Ectodermal cell (in vitro differentiated cells): ENCODE data around the gene POLE4.

Experiments used
- H3K27ac ChIP-seq: 2 replicates; pipeline ENCODE4 v1.7.0; 2013; ENCODE audit warnings: mild to moderate bottlenecking, low read depth, low read length; ENCODE audit not compliant: insufficient read depth, poor library complexity, severe bottlenecking
- H3K27me3 ChIP-seq: 2 replicates; pipeline ENCODE4 v1.7.0; 2013; ENCODE audit warnings: mild to moderate bottlenecking, low read length; ENCODE audit not compliant: insufficient read depth, control insufficient read depth, poor library complexity, severe bottlenecking
- H3K36me3 ChIP-seq: one replicate; pipeline ENCODE4 v1.7.0; 2013; ENCODE audit warnings: low read length; ENCODE audit not compliant: control insufficient read depth, insufficient read depth
- H3K4me1 ChIP-seq: one replicate; pipeline ENCODE4 v1.7.0; 2013; ENCODE audit warnings: low read length; ENCODE audit not compliant: control insufficient read depth, insufficient read depth
- H3K4me3 ChIP-seq: 2 replicates; pipeline ENCODE4 v1.7.0; 2013; ENCODE audit warnings: low read depth, low read length, control low read depth; ENCODE audit not compliant: insufficient read depth
- H3K9me3 ChIP-seq: 2 replicates; pipeline ENCODE4 v1.7.0; 2013; ENCODE audit warnings: mild to moderate bottlenecking, low read length, moderate library complexity; ENCODE audit not compliant: control insufficient read depth
- WGBS, 2 experiments: methylation state at CpG; one replicate each; pipeline ENCODE4 v1.1.7; 2013; ENCODE audit warnings: missing lambda C conversion rate in 2 of 2; 5-methylcytosine and 5-hydroxymethylcytosine counted together

POLE4 gene

DNA sequence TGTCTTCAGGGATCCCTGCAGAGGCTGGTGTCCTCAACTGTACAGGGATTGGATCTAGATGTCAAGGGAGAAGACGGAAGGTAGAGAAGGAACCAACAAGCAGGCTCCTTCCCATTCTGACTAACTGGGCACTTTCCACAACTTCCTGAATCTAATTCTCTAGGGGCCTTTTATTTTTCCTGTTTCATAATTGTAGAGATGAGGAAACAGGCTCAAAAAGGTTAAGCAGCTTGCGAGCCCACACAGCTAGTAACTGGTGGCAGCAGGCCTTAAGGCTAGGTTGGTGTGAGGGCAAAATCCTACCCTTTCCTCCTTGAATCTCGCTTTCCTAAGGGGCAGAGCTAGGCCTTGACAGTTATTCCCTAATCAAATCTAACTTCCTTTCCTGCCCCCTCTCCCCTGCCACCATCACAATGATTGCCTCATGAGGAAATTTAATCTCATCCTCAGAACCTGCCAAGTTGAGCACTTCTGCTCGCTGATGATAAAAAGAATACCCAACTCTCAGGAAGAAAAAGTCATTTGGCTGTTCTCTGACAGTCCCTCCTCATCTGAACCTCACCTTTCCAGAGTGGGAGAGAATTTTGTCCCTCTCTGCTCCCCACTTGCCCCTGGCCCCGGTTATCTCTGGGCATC, 35.7 kb upstream of the POLE4 start:
- Histone ChIP-seq H3K4me1 (peaks cover 10% of the 10 kb centered on the region), H3K36me3 (no peaks in the 10 kb centered on the region), H3K27ac (no peak overlapping the region), H3K4me3 (no peak overlapping the region), H3K9me3 (no peaks in the 10 kb centered on the region), H3K27me3 (peaks cover 4% of the 10 kb centered on the region)
- WGBS, 2 experiments, result 95 to 99% methylated on average over 5 of the region's 5 CpGs

- no peaks in the 10 kb centered on the region for H3K9me3 ChIP-seq
- no peak overlapping the region for H3K4me3 ChIP-seq
- WGBS, 2 experiments, result 92 to 94% methylated on average over 11 of the region's 11 CpGs
- no peak overlapping the region for H3K27ac ChIP-seq
- H3K36me3 ChIP-seq, result no peaks in the 10 kb centered on the region
- peaks cover 10% of the 10 kb centered on the region for H3K4me1 ChIP-seq
- H3K27me3 ChIP-seq, result peaks cover 4% of the 10 kb centered on the region
Observed at GRCh38 chr2:74924463-74925265, 33.8 kb upstream of the POLE4 start.

- no peak overlapping the region for H3K4me3 ChIP-seq
- 45 to 50% methylated on average over 2 of the region's 2 CpGs for WGBS, 2 experiments
- peaks cover 10% of the 10 kb centered on the region for H3K4me1 ChIP-seq
- no peaks in the 10 kb centered on the region for H3K36me3 ChIP-seq
- no peaks in the 10 kb centered on the region for H3K9me3 ChIP-seq
- no peaks in the 10 kb centered on the region for H3K27me3 ChIP-seq
- H3K27ac ChIP-seq, result no peak overlapping the region
Observed at GRCh38 chr2:74925361-74925786, 33.1 kb upstream of the POLE4 start.

- WGBS, 2 experiments, result 90 to 92% methylated on average over 5 of the region's 5 CpGs
- no peaks in the 10 kb centered on the region for H3K36me3 ChIP-seq
Observed at GRCh38 chr2:74927621-74928020, 30.8 kb upstream of the POLE4 start.

DNA sequence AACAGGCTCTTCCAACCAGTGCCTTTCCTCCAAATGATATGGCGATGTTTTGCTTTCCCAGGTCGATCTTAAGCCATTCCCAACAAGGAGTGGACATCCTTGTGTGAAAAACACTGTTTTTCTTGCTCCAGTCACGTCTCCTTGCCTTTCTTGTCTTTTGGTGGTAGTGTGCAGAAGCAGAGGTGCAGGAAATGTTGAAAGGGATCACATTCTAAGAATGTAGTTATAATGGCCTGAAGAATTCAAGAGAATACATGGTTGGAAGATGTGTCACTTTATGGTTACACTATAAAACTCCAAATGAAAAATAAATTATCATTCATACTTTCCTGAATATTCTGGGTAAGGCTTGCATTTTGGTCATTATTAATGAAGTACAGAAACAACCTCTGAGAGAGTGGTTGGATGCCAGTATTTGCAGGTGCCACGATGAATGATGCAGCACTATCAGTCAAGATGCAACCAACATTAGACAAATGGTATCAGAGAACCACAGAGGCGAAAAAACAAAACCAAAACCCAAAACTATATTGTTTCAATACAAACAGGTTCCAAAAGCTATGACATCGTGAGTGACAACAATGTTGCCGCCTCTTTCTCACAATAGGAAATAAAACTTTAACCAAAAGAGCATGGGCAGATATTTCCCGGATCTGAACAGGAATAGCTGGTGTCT, 27.5 kb upstream of the POLE4 start:
- no peak overlapping the region for H3K4me3 ChIP-seq
- 91 to 94% methylated on average over 7 to 8 of the region's 8 CpGs for WGBS, 2 experiments
- no peak overlapping the region for H3K27ac ChIP-seq
- no peaks in the 10 kb centered on the region for H3K27me3 ChIP-seq
- no peaks in the 10 kb centered on the region for H3K9me3 ChIP-seq
- H3K36me3 ChIP-seq, result no peaks in the 10 kb centered on the region
- peaks cover 2% of the 10 kb centered on the region for H3K4me1 ChIP-seq

More at GRCh38 chr2:74927621-74928020, 30.8 kb upstream of the POLE4 start:
- Histone ChIP-seq H3K4me3 (no peak overlapping the region), H3K9me3 (no peaks in the 10 kb centered on the region), H3K27me3 (no peaks in the 10 kb centered on the region), H3K27ac (no peak overlapping the region), H3K4me1 (peaks cover 10% of the 10 kb centered on the region)

DNA sequence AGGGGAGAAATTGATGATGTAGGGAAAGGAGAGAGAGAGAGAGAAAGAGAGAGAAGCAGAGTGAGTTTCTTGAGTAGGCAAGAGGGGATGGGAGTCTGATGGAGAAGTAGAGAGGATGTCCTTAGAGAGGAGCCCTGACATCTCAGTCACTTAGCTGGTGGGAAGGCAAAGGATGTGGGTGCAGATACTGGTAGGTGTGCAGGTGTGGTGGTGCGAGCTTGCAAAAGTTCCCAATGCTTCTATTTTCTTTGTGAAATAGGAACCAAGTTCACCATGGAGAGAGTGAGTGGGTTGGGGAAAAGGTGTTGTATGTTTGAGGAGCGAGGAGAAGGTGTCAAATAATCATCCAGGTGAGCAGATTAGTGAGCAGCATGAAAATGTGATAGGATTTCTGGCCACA, 26.5 kb upstream of the POLE4 start:
- Histone ChIP-seq H3K27ac (no peak overlapping the region), H3K36me3 (no peaks in the 10 kb centered on the region), H3K27me3 (no peaks in the 10 kb centered on the region), H3K9me3 (no peaks in the 10 kb centered on the region), H3K4me3 (no peak overlapping the region), H3K4me1 (no peaks in the 10 kb centered on the region)
- 93 to 94% methylated on average over 2 of the region's 2 CpGs for WGBS, 2 experiments

DNA sequence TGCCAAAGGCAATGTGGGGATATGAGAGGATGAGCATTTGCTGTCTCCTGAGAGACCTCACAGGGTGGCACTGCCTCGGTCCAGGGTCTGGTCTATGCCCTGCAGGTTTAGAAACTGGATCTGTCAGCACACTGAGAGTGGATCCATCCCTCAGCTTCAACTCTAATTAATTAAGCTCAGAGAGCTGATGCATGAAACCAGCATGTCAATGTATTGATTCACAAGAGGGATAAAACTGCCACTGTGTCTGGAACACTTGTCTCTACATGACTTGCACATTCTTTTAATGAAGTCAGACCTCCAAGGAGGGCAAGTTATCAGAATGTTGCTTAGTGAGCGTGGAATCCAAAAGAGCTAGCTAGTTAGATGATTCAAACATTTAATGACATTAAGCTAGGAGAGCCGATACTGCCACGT, 22.5 kb upstream of the POLE4 start:
- H3K27ac ChIP-seq, result no peak overlapping the region
- H3K27me3 ChIP-seq, result no peaks in the 10 kb centered on the region
- no peak overlapping the region for H3K4me3 ChIP-seq
- 91 to 93% methylated on average over 4 of the region's 4 CpGs for WGBS, 2 experiments
- no peaks in the 10 kb centered on the region for H3K4me1 ChIP-seq
- H3K36me3 ChIP-seq, result no peaks in the 10 kb centered on the region
- no peaks in the 10 kb centered on the region for H3K9me3 ChIP-seq

DNA sequence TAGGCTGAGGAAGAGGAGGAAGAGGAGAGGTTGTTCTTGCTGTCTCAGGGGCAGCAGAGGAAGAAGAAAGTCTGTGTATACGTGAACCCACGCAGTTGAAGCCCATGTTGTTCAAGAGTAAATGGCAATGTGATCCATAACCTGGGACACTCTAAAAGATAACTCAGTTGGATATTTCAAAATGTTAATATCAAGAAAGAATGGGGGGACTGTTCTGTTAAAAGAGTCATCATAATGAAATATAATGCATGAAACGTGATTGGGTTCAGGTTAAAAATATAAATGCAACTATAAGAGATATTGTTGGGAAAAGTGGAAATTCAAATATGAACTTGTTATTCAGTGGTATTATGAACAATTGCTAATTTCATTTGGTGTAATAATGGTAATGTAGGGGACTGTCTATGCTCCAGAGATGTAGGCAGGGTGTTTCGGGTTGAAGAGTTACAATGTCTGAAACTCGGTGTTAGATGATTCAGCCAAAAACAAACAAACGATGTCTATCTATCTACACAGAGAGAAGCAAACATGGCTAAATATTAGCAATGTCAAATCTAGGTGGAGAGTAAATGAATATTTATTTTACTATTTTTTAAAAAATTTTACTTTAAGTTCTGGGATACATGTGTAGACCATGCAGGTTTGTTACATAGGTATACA, 21.1 kb upstream of the POLE4 start:
- no peak overlapping the region for H3K27ac ChIP-seq
- H3K27me3 ChIP-seq, result no peaks in the 10 kb centered on the region
- H3K9me3 ChIP-seq, result no peaks in the 10 kb centered on the region
- H3K4me1 ChIP-seq, result no peaks in the 10 kb centered on the region
- no peak overlapping the region for H3K4me3 ChIP-seq
- whole genome bisulfite sequencing, 2 experiments, result 93 to 96% methylated on average over 6 of the region's 6 CpGs
- H3K36me3 ChIP-seq, result no peaks in the 10 kb centered on the region

DNA sequence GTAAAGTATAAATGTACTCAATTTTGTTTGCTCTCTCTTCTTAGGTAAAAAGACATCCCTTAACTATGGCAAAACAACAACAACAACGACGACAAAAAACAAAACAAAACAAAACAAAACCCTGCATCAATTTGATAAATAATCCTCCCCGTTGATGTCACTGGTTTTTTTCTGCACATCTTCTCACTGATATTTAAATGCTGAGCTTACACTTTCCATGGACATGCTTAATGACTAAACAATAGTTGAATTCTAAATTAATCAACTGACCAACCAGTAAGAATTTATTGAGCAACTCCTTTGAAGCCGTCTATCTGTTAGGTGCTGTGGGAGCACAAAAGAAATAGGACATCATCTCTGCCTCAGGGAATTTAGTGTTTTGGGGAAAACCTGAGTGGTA, 20.2 kb upstream of the POLE4 start:
- H3K4me3 ChIP-seq, result no peak overlapping the region
- H3K4me1 ChIP-seq, result no peaks in the 10 kb centered on the region
- no peaks in the 10 kb centered on the region for H3K9me3 ChIP-seq
- no peaks in the 10 kb centered on the region for H3K27me3 ChIP-seq
- 95 to 97% methylated on average over 4 of the region's 4 CpGs for WGBS, 2 experiments
- no peaks in the 10 kb centered on the region for H3K36me3 ChIP-seq
- H3K27ac ChIP-seq, result no peak overlapping the region
